Measurements from ENCODE around the gene EDARADD.
"Not testable (repeated sequence)": the region's sequence is repeated elsewhere in the genome, so short reads cannot be mapped to it uniquely, and the experiment has no call there.

The EDARADD gene

DNA sequence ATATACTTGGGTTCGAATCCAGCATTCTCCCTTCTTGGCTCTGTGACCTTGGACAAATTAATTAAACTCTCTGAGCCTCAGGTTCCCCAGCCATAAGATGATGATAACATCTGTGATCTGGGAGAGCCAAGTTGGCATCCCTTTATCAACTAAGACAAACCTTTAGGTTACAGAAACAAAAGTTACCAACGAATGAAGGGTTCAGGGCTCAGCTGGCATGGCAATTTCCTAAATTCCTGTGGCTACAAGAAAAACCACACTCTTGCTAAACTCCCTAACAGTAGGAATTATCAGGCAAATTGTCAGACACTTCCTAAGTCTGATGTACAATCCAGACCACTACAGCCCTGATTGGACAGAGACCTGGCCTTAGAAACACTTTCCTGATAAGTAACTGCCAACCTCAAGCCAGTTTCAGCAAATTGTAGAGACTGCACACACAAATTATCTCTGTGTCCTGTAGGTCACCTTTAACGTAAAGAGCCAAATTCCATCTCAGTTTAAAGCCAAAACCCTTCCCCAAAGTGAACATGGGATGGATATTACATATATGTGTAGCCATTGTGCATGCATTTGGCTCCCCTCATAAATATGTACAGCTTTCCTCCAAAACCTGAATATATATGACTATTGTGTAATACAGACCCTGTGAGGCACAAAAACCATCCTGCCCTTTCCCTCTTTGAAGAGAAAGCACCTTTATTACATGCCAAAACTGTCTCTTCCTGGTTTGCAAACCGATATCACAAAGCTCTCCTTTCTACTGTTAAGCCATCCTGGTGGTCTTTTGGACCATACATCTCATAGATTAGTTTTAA, 39.5 kb upstream of the EDARADD start:
- H3K27ac ChIP-seq = no peak overlapping the region
- TF ChIP-seq, protein P1, sequence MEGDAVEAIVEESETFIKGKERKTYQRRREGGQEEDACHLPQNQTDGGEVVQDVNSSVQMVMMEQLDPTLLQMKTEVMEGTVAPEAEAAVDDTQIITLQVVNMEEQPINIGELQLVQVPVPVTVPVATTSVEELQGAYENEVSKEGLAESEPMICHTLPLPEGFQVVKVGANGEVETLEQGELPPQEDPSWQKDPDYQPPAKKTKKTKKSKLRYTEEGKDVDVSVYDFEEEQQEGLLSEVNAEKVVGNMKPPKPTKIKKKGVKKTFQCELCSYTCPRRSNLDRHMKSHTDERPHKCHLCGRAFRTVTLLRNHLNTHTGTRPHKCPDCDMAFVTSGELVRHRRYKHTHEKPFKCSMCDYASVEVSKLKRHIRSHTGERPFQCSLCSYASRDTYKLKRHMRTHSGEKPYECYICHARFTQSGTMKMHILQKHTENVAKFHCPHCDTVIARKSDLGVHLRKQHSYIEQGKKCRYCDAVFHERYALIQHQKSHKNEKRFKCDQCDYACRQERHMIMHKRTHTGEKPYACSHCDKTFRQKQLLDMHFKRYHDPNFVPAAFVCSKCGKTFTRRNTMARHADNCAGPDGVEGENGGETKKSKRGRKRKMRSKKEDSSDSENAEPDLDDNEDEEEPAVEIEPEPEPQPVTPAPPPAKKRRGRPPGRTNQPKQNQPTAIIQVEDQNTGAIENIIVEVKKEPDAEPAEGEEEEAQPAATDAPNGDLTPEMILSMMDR (conservative IDR thresholded peaks at IDR 0.05) = no peak
- no peak for TF ChIP-seq ZFX (IDR thresholded peaks at IDR 0.05)

DNA sequence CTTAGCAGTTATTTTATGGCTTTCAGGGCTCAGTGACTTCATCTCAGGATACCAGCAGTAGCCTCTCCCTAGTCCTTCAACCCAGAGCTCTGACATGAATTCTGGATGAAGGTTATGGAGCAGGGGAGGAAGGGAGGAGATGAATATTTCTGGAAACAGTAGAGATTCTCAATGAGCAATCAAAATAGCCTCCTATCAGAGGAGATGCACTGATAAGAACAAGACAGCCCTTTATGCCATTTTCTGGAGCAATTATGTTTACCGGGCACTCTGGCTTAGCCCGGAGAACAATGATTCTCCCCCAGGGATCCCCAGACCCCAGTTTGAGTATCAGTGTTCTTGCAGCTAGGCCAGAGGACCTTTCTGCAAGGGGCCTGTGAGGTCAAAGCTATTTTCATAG, 37.9 kb upstream of the EDARADD start:
- no peak for TF ChIP-seq ZFX (IDR thresholded peaks at IDR 0.05)
- TF ChIP-seq, protein P1 (conservative IDR thresholded peaks at IDR 0.05) = no peak
- no peak overlapping the region for H3K27ac ChIP-seq

GRCh38 chr1:236361909-236362590, 32.0 kb upstream of the EDARADD start:
- no peak for TF ChIP-seq ZFX (IDR thresholded peaks at IDR 0.05)
- TF ChIP-seq, protein P1 (conservative IDR thresholded peaks at IDR 0.05) = no peak
- no peak overlapping the region for H3K27ac ChIP-seq

GRCh38 chr1:236363237-236363636, 30.8 kb upstream of the EDARADD start:
- TF ChIP-seq, protein P1 (conservative IDR thresholded peaks at IDR 0.05) = no peak
- TF ChIP-seq ZFX (IDR thresholded peaks at IDR 0.05) = no peak
- no peak overlapping the region for H3K27ac ChIP-seq

DNA sequence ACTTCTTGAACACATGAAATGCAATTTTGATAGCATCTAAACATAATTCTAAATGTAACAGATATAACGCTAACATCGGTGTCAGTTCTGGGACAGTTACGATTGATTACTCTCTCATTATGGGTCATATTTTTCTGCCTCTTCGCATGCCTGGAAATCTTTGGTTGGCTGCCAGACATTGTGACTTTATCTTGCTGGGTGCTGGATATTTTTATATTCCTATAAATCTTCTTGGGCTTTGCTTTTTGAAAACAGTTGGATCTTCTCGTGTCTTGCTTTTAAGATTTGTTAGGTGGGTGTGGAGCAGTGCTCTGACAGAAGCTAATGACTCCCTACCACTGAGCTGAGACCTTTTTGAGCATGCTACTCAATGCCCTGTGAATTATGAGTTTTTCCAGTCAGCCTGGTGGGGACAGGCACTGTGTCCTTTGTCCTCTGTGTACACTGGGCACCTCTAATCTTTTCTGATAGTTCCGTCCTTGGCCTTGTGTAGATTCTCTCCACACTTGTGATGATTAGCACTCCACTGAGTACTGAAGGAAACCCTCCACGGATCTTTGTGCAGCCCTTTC, 28.0 kb upstream of the EDARADD start:
- TF ChIP-seq, protein P1 (conservative IDR thresholded peaks at IDR 0.05) = no peak
- no peak for TF ChIP-seq ZFX (IDR thresholded peaks at IDR 0.05)
- H3K27ac ChIP-seq = no peak overlapping the region

DNA sequence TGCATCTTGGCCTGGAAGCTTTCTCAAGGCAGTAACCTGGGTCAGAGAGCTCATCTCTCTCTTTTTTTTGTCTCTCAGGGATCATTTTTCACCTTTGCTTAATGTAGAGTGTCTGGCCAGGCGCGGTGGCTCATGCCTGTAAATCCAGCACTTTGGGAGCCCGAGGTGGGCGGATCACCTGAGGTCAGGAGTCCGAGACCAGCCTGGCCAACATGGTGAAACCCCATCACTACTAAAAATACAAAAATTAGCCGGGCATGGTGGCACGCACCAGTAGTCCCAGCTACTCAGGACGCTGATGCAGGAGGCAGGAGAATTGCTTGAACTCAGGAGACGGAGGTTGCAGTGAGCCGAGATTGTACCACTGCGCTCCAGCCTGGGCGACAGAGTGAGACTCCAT, 27.4 kb upstream of the EDARADD start:
- not testable (repeated sequence) for H3K27ac ChIP-seq

- H3K27ac ChIP-seq = no peak overlapping the region
- TF ChIP-seq ZFX (IDR thresholded peaks at IDR 0.05) = no peak
- TF ChIP-seq, protein P1 (conservative IDR thresholded peaks at IDR 0.05) = no peak
These were observed 23.7 kb upstream of the EDARADD start for GRCh38 chr1:236370420-236370819.
